Loucy (cell line): ENCODE results near the gene GALM.

Source experiments
- H2AFZ ChIP-seq: fragments of 200-600 bp; sonication (generic); 2 replicates; pipeline ENCODE4 v1.6.0; 2016; ENCODE audit warnings: antibody characterized with exemption, mild to moderate bottlenecking, low read length, moderate library complexity
- H3F3A ChIP-seq: fragments of 200-600 bp; 2 replicates; pipeline ENCODE4 v1.6.0; 2016; ENCODE audit warnings: antibody characterized with exemption, low read depth, mild to moderate bottlenecking
- H3K27me3 ChIP-seq: fragments of 200-600 bp; sonication (generic); 2 replicates; pipeline ENCODE4 v1.6.1; 2014; ENCODE audit warnings: low read length, mild to moderate bottlenecking; ENCODE audit not compliant: insufficient read depth, poor library complexity, severe bottlenecking
- H3K36me3 ChIP-seq: fragments of 200-600 bp; sonication (generic); 2 replicates; pipeline ENCODE4 v1.6.1; 2016; ENCODE audit warnings: low read length; ENCODE audit not compliant: insufficient read depth
- H3K4me1 ChIP-seq: fragments of 200-600 bp; sonication (generic); 2 replicates; pipeline ENCODE4 v1.5.1; 2014; ENCODE audit warnings: low read length, mild to moderate bottlenecking; ENCODE audit not compliant: insufficient read depth, poor library complexity, severe bottlenecking
- H3K4me2 ChIP-seq: fragments of 200-600 bp; sonication (generic); 2 replicates; pipeline ENCODE4 v1.6.0; 2014; ENCODE audit warnings: antibody characterized with exemption, low read length, low read depth, mild to moderate bottlenecking; ENCODE audit not compliant: poor library complexity, severe bottlenecking
- H3K4me3 ChIP-seq: fragments of 200-600 bp; sonication (generic); 2 replicates; pipeline ENCODE4 v1.5.1; 2014; ENCODE audit warnings: low read length, mild to moderate bottlenecking, mixed read lengths; ENCODE audit not compliant: poor library complexity, severe bottlenecking
- H3K79me2 ChIP-seq: fragments of 200-600 bp; sonication (generic); 2 replicates; pipeline ENCODE4 v1.6.1; 2014; ENCODE audit warnings: low read length; ENCODE audit not compliant: insufficient read depth
- H3K9ac ChIP-seq: fragments of 200-600 bp; sonication (generic); 2 replicates; pipeline ENCODE4 v1.6.0; 2014; ENCODE audit warnings: mild to moderate bottlenecking, low read depth, low read length, moderate library complexity; ENCODE audit not compliant: poor library complexity, severe bottlenecking
- H3K9me2 ChIP-seq: fragments of 200-600 bp; sonication (generic); replicated peaks from 2 replicates; pipeline ENCODE4 v1.6.1; 2016; ENCODE audit warnings: low read depth, low read length, mixed read lengths
- H3K9me3 ChIP-seq: fragments of 200-600 bp; sonication (generic); 2 replicates; pipeline ENCODE4 v1.6.1; 2014; ENCODE audit warnings: mild to moderate bottlenecking, antibody characterized with exemption, low read length, low read depth; ENCODE audit not compliant: insufficient read depth
- H4K20me1 ChIP-seq: fragments of 200-600 bp; sonication (generic); 2 replicates; pipeline ENCODE4 v1.6.0; 2014; ENCODE audit warnings: antibody characterized with exemption, low read length, mild to moderate bottlenecking; ENCODE audit not compliant: insufficient read depth, poor library complexity, severe bottlenecking
- EZH2phosphoT487 ChIP-seq: fragments of 200-600 bp; IDR thresholded peaks from 2 replicates; pipeline ENCODE4 v1.6.1; 2018; ENCODE audit warnings: antibody characterized with exemption, mild to moderate bottlenecking, moderate library complexity, borderline replicate concordance
- TF ChIP-seq, protein P1 (sequence below): fragments of 200-600 bp; sonication (generic); conservative IDR thresholded peaks from 2 replicates; pipeline ENCODE4 v1.5.1; 2014; ENCODE audit warnings: mild to moderate bottlenecking, antibody characterized with exemption, low read length

GALM gene

DNA sequence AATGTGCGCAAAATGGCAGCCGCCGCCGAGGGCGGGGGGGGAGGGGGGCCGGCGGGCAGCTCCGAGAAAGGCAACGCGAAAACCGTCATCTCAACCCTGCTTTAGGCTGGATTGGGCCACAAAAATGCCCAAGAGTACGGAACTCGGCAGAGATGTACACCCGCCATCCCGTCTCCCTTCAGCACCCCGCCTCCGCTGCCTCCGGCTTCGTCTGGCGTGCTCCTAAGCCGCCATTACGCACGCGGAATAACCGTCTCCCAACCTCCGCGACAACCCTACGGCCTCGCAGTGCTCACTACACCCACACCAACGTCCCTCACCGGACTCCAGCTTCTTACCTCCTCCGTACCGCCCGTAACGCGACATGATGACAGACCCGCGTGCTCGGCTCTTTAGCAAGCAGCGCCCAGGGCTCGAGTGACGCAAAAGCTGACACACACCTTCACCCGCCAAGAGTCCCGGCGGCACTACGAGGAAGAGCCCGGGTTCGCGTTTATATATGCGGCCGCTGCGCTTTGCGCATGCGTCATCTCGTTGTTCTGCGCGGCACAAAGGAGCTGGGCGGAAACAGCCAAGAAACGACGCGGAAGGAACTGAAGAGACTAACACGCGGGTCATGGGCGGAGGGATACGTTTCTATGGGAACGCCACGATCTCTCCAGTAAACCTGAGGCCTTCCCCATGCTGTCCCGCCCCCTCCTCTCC, 85.1 kb downstream of the GALM start, which contains the start of gene SRSF7:
Gene SRSF7, minus strand, starts transcription at position 471 of the 705 bp plus-strand sequence. Its CDS starts 105 bp downstream, at position 366.
- TF ChIP-seq, protein P1, sequence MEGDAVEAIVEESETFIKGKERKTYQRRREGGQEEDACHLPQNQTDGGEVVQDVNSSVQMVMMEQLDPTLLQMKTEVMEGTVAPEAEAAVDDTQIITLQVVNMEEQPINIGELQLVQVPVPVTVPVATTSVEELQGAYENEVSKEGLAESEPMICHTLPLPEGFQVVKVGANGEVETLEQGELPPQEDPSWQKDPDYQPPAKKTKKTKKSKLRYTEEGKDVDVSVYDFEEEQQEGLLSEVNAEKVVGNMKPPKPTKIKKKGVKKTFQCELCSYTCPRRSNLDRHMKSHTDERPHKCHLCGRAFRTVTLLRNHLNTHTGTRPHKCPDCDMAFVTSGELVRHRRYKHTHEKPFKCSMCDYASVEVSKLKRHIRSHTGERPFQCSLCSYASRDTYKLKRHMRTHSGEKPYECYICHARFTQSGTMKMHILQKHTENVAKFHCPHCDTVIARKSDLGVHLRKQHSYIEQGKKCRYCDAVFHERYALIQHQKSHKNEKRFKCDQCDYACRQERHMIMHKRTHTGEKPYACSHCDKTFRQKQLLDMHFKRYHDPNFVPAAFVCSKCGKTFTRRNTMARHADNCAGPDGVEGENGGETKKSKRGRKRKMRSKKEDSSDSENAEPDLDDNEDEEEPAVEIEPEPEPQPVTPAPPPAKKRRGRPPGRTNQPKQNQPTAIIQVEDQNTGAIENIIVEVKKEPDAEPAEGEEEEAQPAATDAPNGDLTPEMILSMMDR, result no peak
- TF ChIP-seq EZH2phosphoT487, result no peak
- Histone ChIP-seq H3K9me2 (no peaks in the 10 kb centered on the region), H3K27me3 (peaks cover 15% of the 10 kb centered on the region), H3K4me3 (peak within 1 kb of the TSS; percentile 100), H3K9me3 (no peaks in the 10 kb centered on the region), H2AFZ (peak within 1 kb of the TSS; percentile 92), H3K9ac (peak within 1 kb of the TSS; percentile 99), H4K20me1 (peaks cover 50% of the 10 kb centered on the region), H3K36me3 (peaks cover 42% of the 10 kb centered on the region), H3K4me1 (peaks cover 41% of the 10 kb centered on the region), H3K4me2 (peak within 1 kb of the TSS; percentile 89), H3K79me2 (peaks cover 51% of the 10 kb centered on the region), H3F3A (no peaks in the 10 kb centered on the region)

GRCh38 chr2:38751596-38752410, 85.9 kb downstream of the GALM start:
- H4K20me1 ChIP-seq, result peaks cover 42% of the 10 kb centered on the region
- H3K4me3 ChIP-seq, result peak overlapping the region; percentile 100
- H3K9me3 ChIP-seq, result no peaks in the 10 kb centered on the region
- H2AFZ ChIP-seq, result peak overlapping the region; percentile 92
- peaks cover 34% of the 10 kb centered on the region for H3K36me3 ChIP-seq
- H3K9me2 ChIP-seq, result no peaks in the 10 kb centered on the region
- H3K79me2 ChIP-seq, result peaks cover 43% of the 10 kb centered on the region
- peak overlapping the region; percentile 89 for H3K4me2 ChIP-seq
- TF ChIP-seq, protein P1, result no peak
- no peak for TF ChIP-seq EZH2phosphoT487
- peaks cover 15% of the 10 kb centered on the region for H3K27me3 ChIP-seq
- H3K4me1 ChIP-seq, result peaks cover 34% of the 10 kb centered on the region
- peak overlapping the region; percentile 99 for H3K9ac ChIP-seq
- no peaks in the 10 kb centered on the region for H3F3A ChIP-seq

DNA sequence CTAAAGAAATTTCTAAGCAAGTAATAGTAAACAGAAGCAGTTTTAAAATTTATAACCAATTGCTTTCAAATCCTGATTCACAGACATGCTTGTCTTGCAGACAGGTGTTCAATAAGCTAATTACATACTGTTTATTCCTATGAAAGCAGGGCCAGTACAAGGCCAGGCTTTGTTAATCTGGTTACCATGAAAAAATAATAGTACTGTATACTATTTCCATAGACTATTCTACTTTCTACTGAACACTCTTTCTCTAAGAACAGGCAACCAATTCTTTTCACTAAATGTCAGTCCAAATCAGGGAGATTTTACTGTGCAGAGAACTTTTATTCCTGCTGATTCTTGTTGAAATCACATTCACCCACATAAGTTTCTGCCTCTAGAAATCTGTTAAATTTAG, 88.1 kb downstream of the GALM start:
- Histone ChIP-seq H3K9ac (peak overlapping the region; percentile 46), H2AFZ (peak overlapping the region; percentile 76), H3K4me2 (peak overlapping the region; percentile 50), H3K9me2 (no peaks in the 10 kb centered on the region), H3K36me3 (peaks cover 12% of the 10 kb centered on the region), H3K9me3 (no peaks in the 10 kb centered on the region), H3F3A (no peaks in the 10 kb centered on the region), H3K4me3 (peak overlapping the region; percentile 56), H4K20me1 (peaks cover 20% of the 10 kb centered on the region), H3K4me1 (peaks cover 13% of the 10 kb centered on the region), H3K27me3 (peaks cover 15% of the 10 kb centered on the region), H3K79me2 (peaks cover 21% of the 10 kb centered on the region)
- TF ChIP-seq EZH2phosphoT487, result no peak
- TF ChIP-seq, protein P1, result no peak
